Measurements from ENCODE around the gene MAP3K5.

MAP3K5 gene

DNA sequence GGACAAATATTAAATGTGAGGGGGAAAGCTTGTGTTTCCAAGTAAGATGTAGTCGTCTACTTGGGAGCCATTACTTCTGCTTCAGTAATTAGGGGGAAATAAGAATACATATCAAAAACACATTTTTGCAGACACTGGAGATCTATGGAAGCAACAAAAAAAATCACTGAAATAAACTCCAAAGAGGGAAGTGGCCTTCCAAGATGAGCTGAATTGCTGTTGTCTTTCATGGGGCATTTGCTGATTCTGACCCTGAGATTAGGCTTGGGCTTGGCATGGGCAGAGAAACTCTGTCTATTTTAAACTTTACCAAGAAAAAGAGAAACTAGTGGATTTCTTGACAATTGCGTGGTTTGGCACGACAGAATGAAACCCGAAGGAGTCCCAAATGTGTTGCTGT, 120.1 kb downstream of the MAP3K5 start:
- TF ChIP-seq, protein P1, sequence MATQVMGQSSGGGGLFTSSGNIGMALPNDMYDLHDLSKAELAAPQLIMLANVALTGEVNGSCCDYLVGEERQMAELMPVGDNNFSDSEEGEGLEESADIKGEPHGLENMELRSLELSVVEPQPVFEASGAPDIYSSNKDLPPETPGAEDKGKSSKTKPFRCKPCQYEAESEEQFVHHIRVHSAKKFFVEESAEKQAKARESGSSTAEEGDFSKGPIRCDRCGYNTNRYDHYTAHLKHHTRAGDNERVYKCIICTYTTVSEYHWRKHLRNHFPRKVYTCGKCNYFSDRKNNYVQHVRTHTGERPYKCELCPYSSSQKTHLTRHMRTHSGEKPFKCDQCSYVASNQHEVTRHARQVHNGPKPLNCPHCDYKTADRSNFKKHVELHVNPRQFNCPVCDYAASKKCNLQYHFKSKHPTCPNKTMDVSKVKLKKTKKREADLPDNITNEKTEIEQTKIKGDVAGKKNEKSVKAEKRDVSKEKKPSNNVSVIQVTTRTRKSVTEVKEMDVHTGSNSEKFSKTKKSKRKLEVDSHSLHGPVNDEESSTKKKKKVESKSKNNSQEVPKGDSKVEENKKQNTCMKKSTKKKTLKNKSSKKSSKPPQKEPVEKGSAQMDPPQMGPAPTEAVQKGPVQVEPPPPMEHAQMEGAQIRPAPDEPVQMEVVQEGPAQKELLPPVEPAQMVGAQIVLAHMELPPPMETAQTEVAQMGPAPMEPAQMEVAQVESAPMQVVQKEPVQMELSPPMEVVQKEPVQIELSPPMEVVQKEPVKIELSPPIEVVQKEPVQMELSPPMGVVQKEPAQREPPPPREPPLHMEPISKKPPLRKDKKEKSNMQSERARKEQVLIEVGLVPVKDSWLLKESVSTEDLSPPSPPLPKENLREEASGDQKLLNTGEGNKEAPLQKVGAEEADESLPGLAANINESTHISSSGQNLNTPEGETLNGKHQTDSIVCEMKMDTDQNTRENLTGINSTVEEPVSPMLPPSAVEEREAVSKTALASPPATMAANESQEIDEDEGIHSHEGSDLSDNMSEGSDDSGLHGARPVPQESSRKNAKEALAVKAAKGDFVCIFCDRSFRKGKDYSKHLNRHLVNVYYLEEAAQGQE (IDR thresholded peaks at IDR 0.05; ENCODE audit: insufficient read depth in 1 of 2, low read depth in 2 of 2, low read length in 2 of 2): no peak
- TF ChIP-seq TAF1 (IDR thresholded peaks at IDR 0.05; ENCODE audit: borderline replicate concordance, insufficient read depth, low read length): no peak
- TF ChIP-seq SIN3A (IDR thresholded peaks at IDR 0.05; ENCODE audit: borderline replicate concordance, insufficient read depth, low read length): no peak
- TF ChIP-seq POLR2AphosphoS5 (IDR thresholded peaks at IDR 0.05; ENCODE audit: low read depth, low read length): no peak
- TF ChIP-seq FOXP2 (optimal IDR thresholded peaks at IDR 0.05; ENCODE audit: borderline replicate concordance, extremely low read depth, extremely low read length, insufficient read depth): no peak

DNA sequence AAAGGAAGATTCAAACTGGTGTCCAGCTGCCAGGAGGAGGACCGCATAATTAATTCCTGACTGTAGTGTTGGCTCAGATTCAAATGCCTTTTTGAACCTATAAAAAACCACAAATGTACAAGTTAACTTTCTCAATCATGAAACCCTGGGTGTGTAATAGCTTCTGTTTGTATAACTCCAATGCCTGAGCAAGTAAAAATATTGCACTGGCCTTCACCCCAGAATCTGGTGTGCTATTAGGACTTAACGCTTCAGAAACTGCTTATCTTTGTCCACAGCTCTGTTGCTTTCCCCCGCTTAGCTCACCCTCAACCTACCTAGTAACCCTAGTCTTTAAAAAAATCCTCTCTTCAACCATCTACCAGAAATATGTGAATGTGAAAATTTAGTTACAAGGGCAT, 123.0 kb downstream of the MAP3K5 start:
- no peak for TF ChIP-seq TAF1 (IDR thresholded peaks at IDR 0.05; ENCODE audit: borderline replicate concordance, insufficient read depth, low read length)
- no peak for TF ChIP-seq POLR2AphosphoS5 (IDR thresholded peaks at IDR 0.05; ENCODE audit: low read depth, low read length)

DNA sequence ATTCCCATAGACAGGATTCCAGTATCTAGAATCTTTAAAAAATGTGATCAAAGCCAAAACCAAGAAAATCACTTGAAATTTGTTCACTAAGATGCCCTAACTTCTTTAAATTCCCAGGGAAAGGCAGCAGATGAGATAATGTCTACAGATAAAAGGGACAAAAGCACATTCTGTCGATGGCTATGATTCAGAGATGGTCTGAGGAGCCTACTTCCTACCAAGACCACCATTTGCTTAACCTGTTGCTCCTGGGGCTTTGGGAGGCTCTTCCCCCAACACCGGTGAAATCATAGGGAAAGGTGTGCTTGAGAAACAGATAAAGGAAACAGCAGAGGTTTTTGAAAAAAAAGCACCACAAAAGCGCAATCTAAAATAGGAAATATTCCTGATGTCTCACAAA, 123.7 kb downstream of the MAP3K5 start:
- TF ChIP-seq, protein P1 (IDR thresholded peaks at IDR 0.05; ENCODE audit: insufficient read depth in 1 of 2, low read depth in 2 of 2, low read length in 2 of 2): no peak
- no peak for TF ChIP-seq TAF1 (IDR thresholded peaks at IDR 0.05; ENCODE audit: borderline replicate concordance, insufficient read depth, low read length)
- no peak for TF ChIP-seq SIN3A (IDR thresholded peaks at IDR 0.05; ENCODE audit: borderline replicate concordance, insufficient read depth, low read length)
- no peak for TF ChIP-seq FOXP2 (optimal IDR thresholded peaks at IDR 0.05; ENCODE audit: borderline replicate concordance, extremely low read depth, extremely low read length, insufficient read depth)
- TF ChIP-seq POLR2AphosphoS5 (IDR thresholded peaks at IDR 0.05; ENCODE audit: low read depth, low read length): no peak

DNA sequence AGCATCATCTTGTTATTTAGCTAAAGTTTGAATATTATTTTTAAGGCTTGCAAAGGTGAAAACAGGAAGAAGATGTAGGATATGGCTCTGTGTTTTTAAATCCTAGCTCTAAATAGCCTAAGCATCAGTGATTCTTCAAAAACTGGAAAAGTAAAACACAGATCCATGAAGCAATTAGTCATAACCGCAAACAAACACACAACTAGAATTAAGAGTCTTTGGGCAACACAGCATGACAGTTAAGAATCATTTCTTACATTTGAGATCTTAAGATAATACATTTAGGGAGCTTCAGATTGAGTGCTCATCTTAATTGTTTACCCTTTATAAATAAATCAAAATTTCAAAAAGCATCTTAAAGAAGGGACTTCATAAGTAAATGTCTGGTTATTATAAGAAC, 126.2 kb downstream of the MAP3K5 start:
- TF ChIP-seq SIN3A (IDR thresholded peaks at IDR 0.05; ENCODE audit: borderline replicate concordance, insufficient read depth, low read length) (no peak), TAF1 (IDR thresholded peaks at IDR 0.05; ENCODE audit: borderline replicate concordance, insufficient read depth, low read length) (no peak), POLR2AphosphoS5 (IDR thresholded peaks at IDR 0.05; ENCODE audit: low read depth, low read length) (no peak), FOXP2 (optimal IDR thresholded peaks at IDR 0.05; ENCODE audit: borderline replicate concordance, extremely low read depth, extremely low read length, insufficient read depth) (no peak)
- TF ChIP-seq, protein P1 (IDR thresholded peaks at IDR 0.05; ENCODE audit: insufficient read depth in 1 of 2, low read depth in 2 of 2, low read length in 2 of 2): no peak

- TF ChIP-seq TAF1 (IDR thresholded peaks at IDR 0.05; ENCODE audit: borderline replicate concordance, insufficient read depth, low read length): no peak
- no peak for TF ChIP-seq FOXP2 (optimal IDR thresholded peaks at IDR 0.05; ENCODE audit: borderline replicate concordance, extremely low read depth, extremely low read length, insufficient read depth)
- no peak for TF ChIP-seq SIN3A (IDR thresholded peaks at IDR 0.05; ENCODE audit: borderline replicate concordance, insufficient read depth, low read length)
- TF ChIP-seq POLR2AphosphoS5 (IDR thresholded peaks at IDR 0.05; ENCODE audit: low read depth, low read length): no peak
- TF ChIP-seq, protein P1 (IDR thresholded peaks at IDR 0.05; ENCODE audit: insufficient read depth in 1 of 2, low read depth in 2 of 2, low read length in 2 of 2): no peak
Measured at GRCh38 chr6:136662347-136663237, 129.7 kb downstream of the MAP3K5 start.
